Ishikawa (cell line): ENCODE data around the gene EDEM3.

Experiments
- EP300 ChIP-seq: IDR thresholded peaks from 2 replicates; pipeline ENCODE4 v1.6.1; 2012; ENCODE audit warnings: borderline replicate concordance
- TCF12 ChIP-seq: IDR thresholded peaks from 2 replicates; pipeline ENCODE4 v1.6.1; 2012; ENCODE audit warnings: low read depth
- USF1 ChIP-seq: IDR thresholded peaks from 2 replicates; pipeline ENCODE4 v1.6.1; 2012

- TF ChIP-seq EP300 (no peak), USF1 (no peak), TCF12 (no peak)
Observed at GRCh38 chr1:184734980-184735379, 19.7 kb downstream of the EDEM3 start.
